ENCODE measurements around the gene SOHLH2.

DNA sequence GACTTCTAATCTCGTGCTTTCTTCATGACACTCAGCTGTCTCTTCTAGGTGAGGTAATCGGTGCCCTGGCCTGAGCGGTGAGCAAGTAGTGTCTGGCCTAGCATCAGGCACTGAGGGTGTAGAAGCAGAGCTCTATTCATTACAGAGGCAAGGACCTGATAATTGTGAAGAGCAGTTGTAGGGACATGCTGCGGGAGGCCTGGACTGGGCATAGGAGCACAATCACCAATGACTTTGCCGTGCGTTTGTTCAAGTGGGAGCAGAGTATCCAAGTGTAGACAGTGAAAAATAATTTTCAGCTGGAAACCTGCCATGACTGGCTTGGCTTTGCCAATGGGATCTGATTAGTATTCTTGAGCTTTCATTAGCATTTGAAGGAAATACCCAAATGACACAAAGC, 51.1 kb downstream of the SOHLH2 start:
- no peak for TF ChIP-seq POLR2A (IDR thresholded peaks at IDR 0.05; ENCODE audit: low read depth, low read length)
- no peak for TF ChIP-seq POLR2AphosphoS5 (IDR thresholded peaks at IDR 0.05; ENCODE audit: low read depth, low read length)
- TF ChIP-seq TAF1 (IDR thresholded peaks at IDR 0.05; ENCODE audit: low read depth, low read length): no peak
- no peak for TF ChIP-seq PAX5 (IDR thresholded peaks at IDR 0.05; ENCODE audit: insufficient read depth, low read length, severe bottlenecking)
- no peak for TF ChIP-seq POU2F2 (IDR thresholded peaks at IDR 0.05; ENCODE audit: low read depth, low read length)
- no peak for TF ChIP-seq SPI1 (IDR thresholded peaks at IDR 0.05; ENCODE audit: low read depth, low read length)

Data from GM12891 (cell line).